Stimulated activated CD4-positive, alpha-beta T cell treated with anti-CD3 and anti-CD28 coated beads, Interleukin-1b, Interleukin-23, amount 100 ng/mL, for 48 hours (primary cell): ENCODE data around the gene RAB6C.
"Not testable (repeated sequence)": the region's sequence is repeated elsewhere in the genome, so short reads cannot be mapped to it uniquely, and the experiment has no call there.

ENCODE experiments used
- DNase-seq: peaks from one replicate; pipeline ENCODE4 v3.0.0-alpha.2; 2020

The RAB6C gene

GRCh38 chr2:129979629-129980155, at the start of gene RAB6C:
RAB6C (plus strand) TSS chr2:129979666; CDS start chr2:129980116, 450 bp downstream.
- not testable (repeated sequence) for DNase-seq

- DNase-seq = no peak
Measured at GRCh38 chr2:129930451-129930850, 49.0 kb upstream of the RAB6C start.

GRCh38 chr2:129933387-129933786, 46.1 kb upstream of the RAB6C start:
- not testable (repeated sequence) for DNase-seq

DNA sequence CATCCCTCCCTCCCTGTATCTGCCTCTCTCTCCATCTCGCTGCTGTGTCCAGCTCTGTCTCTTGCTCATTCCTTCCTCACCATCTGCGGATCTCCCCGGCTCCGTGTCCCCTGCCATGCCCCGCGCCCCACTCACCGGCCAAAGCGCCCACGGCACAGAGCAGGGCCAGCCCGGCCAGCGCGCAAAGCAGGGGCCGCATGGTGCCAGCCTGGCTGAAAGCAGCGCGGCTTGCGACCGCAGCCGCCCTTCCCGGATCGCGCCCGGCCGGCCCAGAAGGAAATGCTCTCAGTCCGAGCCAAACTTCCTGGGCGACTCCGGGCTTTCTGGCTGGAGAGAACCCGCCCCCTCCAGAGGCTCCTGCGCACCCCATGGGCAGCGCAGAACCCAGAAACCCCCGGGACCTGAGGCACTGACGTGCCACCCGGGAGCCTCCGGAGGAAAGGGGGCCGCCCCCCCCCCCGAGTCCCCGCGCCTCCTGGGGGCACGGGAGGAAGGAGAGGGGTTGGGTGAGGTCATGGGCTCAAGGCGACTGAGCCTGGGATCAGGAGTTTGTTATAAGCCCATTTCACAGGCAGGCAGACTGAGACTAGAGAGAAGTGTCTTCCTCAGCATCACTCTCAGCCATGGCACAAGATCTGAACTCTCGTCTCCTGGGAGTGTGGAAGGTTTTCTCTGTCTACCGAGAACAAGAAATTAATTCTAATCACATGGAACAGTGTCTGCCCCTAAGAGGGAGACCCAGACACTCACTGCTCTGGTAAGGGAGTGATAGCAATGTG, 45.2 kb upstream of the RAB6C start:
- no peak for DNase-seq

DNA sequence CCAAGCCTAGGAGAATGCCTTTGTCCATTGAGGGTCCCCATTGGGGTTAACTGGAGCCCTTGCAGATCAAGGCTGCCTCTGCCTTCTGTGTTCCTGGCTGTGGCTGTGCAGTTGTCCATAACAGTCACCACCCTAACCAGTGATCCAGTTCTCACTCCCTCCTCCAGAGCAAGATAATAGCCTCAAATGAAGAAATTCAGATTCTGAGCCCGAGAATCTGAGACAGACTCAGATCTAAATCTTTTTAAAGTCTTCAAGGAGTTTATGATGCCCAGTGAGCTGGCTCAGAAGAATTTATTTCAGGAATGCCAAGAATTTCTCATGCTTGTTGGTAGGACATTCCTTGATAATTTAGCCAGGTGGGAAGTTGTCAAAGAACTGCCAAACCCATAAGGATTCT, 44.3 kb upstream of the RAB6C start:
- no peak for DNase-seq

DNA sequence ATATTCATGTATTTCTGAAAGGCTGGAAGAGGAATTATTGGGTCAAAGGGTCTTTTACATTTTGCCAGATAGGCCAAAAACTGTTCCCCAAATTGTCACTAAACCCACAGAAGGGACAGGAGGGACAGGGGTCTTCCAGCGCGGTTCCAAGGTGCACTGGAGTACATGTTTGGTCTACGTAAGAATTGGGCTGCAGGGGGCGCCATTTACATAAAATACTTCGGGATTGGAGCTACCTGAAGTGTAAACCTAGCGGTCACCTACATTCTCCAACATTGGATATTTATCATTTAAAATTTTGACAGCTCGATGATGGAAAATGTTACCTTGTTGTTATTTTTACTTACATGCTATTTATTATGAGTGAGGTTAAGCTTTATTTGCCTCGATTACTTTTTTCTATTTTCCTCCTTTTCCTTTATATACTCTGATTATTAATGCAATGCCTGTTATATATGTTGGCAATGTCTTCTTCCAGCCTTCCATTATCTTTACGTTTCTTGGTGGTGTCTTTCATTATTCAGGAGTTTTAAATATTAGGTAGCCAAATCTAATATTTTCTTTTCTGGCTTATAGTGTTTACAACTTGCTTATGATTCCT, 43.0 kb upstream of the RAB6C start:
- DNase-seq = no peak

- DNase-seq = not testable (repeated sequence)
Measured at GRCh38 chr2:129938850-129939471, 40.5 kb upstream of the RAB6C start.

DNA sequence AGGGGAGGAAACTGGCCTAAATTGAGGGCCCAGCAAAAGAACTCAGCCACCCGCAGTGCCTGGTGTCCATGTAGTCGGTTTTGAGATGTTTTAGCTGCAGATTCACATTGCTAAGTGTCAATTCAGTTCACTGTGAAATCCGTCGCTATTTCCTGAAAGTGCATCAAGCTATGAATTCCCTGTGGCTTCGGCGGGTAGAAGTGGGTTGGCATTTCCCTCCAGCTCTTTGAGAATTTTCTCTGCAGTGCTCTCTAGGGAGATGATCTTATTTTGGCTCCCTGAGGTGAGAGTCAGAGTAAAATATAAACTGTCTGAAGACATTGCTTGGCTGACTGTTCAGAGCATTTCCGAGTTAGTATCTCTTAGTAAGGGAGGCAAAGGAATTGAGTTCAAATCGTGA, 36.0 kb upstream of the RAB6C start:
- DNase-seq = not testable (repeated sequence)

GRCh38 chr2:129945557-129945956, 33.9 kb upstream of the RAB6C start:
- no peak for DNase-seq

DNA sequence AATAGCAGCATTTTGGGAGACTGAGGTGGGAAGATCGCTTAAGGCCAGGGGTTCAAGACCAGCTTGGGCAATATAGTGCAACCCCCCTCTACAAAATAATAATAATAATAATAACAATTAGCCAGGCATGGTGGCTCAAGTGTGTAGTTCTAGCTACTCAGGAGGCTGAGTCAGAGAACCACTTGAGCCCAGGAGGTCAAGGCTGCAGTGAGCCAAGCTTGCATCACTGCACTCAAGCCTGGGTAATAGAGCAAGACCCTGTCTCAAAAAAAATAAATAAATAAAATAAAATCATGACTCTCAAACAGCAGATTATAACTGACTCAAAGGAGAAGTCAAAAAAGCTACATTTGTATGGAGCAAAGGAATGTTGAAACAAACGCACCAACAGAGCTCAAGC, 31.8 kb upstream of the RAB6C start:
- DNase-seq = not testable (repeated sequence)

DNA sequence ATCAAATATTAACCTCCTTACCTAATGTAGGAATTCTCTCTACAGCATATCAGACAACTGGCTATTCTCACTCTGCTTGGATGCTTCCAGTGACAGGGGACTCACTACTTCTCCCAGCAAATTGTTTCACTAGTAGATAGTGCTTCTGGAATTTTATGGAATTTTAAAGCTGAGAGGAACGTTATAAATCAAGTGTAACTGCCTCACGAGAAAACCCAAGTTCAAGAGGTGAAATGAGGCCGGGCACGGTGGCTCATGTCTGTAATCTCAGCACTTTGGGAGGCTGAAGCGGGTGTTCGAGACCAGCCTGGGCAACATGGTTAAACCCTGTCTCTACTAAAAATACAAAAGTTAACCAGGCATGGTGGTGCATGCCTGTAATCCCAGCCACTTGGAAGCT, 23.3 kb upstream of the RAB6C start:
- DNase-seq = not testable (repeated sequence)

DNA sequence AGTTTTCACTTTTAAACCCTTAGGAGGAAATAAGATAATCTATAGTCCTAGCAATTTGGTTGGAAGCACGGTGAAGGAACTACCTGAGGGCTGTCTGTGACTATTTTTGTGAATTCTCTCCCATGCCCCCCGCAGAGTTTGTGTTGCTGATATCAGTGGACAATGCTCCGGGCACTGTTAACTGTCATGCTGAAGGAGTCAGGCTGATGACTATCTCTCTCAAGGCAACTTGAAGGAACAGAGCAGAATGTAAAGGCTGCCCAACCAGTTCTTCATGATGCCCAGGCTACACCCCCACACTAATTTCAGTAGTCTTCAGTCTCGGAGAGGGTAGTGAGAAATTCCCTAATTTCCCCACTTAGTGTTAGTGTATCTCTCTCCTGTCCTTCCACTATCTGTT, 21.6 kb upstream of the RAB6C start:
- no peak for DNase-seq

DNA sequence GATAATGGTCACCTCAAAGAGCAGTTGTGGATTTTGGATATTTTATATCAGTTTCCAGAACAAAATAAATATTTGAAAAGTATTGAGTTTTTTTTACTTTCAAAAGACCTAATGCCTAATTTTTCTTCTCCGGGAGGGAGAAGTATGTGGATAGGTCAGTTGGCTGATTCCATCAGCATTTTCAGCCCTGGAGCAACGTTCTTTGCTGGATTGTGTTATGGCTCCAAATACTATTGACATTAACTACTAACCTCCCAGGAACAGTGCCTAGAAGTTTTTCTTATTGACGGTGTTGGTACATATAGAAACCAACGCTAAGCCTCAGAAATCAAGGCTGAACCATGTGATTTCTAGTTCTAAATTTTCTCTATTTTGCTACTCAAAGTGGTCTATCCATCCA, 20.7 kb upstream of the RAB6C start:
- DNase-seq = not testable (repeated sequence)

DNA sequence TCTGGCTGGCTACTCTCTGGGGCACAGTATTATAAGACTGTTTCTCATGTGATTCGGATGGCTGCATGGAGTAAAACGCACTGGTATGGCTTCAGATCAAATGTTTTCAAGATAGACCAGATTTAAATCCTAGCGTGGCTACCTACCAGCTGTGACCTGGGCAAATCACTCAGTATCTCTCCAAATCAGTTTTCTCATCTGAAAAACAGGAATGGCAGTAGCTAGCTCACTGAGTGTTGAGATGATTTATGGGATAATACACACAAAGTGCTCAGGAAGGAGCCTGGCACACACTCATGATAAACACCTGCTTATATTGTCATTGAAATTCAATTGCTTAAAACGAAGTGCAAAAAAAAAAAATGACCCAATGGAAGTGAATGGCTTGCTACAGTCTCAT, 10.9 kb upstream of the RAB6C start:
- not testable (repeated sequence) for DNase-seq

DNA sequence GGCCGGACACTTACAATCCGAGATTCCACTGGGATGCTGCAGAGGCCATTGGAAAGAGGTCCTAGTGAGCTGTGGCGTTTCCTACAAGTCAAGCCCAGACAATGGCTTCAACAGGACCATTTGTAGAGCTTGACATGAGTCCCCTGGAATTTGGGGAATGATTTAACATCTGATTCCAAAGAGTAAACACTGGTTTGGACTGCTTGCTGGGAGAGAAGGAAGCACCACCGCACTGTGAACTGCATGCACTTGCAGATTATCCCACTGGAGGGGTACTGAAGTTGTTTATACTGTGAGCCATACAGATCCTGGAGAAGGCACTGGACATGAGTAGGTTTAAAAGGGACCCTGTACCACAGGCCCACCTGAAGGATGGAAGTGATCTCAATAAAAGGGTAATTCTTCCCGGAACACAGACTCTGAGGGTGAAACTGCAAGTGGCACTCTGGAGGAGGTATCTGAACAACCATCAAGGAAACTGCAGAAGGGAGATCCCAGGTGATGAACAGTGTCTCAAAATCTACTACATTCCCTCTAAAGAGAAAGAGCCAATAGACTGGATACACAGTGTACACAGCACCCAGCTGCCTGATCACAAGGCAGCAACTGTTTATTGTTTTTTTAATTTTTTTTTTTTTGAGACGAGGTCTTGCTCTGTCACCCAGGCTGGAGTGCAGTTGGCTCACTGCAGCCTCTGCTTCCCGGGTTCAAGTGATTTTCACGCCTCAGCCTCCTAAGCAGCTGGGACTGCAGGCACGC, 4.3 kb upstream of the RAB6C start:
- DNase-seq = no peak

- DNase-seq = not testable (repeated sequence)
Measured at GRCh38 chr2:129976969-129977368, 2.5 kb upstream of the RAB6C start.

GRCh38 chr2:129977986-129978385, 1.5 kb upstream of the RAB6C start:
- no peak for DNase-seq

GRCh38 chr2:129980246-129980645, 780 bp downstream of the RAB6C start:
- DNase-seq = not testable (repeated sequence)

DNA sequence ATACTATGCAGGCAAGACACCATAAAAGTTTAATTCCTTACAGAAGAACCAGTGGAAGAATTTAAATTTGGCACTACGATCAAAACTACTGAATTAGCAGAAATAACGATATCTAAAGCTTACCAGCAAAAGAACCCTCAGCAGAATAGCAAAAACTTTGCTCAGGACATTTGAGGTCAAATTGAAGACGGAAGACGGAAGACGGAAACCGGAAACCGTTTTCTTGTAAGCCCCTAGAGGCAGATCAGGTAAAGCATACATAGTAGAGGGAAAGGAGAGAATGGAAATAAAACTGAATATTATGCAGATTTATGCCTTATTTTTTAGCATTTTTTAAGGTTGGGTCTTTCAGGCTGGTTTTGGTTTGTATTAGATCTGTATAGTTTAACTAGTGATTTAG, 2.2 kb downstream of the RAB6C start:
- not testable (repeated sequence) for DNase-seq

DNA sequence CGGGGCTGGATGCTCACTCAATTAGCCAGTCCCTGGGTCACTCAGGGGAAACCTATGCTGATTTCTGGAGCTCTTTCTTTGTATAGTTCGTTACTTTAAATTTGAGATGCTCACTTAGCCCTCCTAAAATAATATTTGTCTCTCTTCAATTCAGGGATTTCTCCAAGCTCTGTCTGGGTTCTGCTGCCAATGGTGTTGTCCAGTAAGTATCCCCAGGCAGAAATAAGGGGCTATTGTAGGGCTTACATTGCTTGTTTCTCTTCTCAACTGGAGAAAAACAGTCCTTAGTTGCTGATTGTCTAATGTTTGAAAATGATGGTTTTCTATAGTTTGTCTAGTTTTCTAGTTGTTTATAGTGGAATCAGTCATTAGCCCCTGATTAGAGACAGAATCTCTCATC, 5.0 kb downstream of the RAB6C start:
- no peak for DNase-seq

GRCh38 chr2:129992415-129993006, 13.0 kb downstream of the RAB6C start:
- DNase-seq = not testable (repeated sequence)

DNA sequence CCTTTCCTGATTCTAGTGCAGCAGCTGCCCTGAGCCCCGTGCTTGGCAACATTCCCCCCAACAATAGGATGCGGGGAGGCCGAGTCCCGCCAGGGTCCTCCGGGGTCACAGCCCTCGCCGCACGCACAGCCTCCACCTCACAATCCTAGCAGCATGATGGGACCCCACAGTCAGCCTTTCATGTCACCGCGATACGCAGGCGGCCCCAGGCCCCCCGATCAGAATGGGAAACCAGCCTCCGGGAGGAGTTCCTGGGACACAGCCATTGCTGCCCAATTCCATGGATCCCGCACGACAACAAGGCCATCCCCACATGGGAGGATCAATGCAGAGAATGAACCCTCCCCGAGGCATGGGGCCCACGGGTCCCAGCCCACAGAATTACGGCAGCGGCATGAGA, 13.7 kb downstream of the RAB6C start:
- DNase-seq = not testable (repeated sequence)
